Measurements from ENCODE around the gene OR10V1. TPM values are rescaled to one million over a fixed set of nuclear protein-coding genes. Genes with fewer than 3 reads are reported as not detected.

Gene OR10V1
- not detected in 2 replicates for total RNA-seq (2014; rRNA removed; shearing (Covaris generic))

GRCh38 chr11:59713745-59714144 lies at the start of gene OR10V1:
TSS of gene OR10V1 (minus strand) at chr11:59713845. CDS start at chr11:59713845, 0 bp downstream.
- no peak for DNase-seq (ENCODE audit: low spot score)

- no peak for DNase-seq (ENCODE audit: low spot score)
Observed at GRCh38 chr11:59761993-59762392, 48.3 kb upstream of the OR10V1 start.

GRCh38 chr11:59760771-59761170 lies 47.1 kb upstream of the OR10V1 start:
- DNase-seq (ENCODE audit: low spot score), result no peak

GRCh38 chr11:59759900-59760299 lies 46.3 kb upstream of the OR10V1 start:
- DNase-seq (ENCODE audit: low spot score), result no peak

- no peak for DNase-seq (ENCODE audit: low spot score)
Observed at GRCh38 chr11:59758401-59759037, 44.9 kb upstream of the OR10V1 start.

GRCh38 chr11:59756845-59757244 lies 43.2 kb upstream of the OR10V1 start:
- DNase-seq (ENCODE audit: low spot score), result peak; percentile 32

- DNase-seq (ENCODE audit: low spot score), result no peak
Observed at GRCh38 chr11:59756558-59756840, 42.9 kb upstream of the OR10V1 start.

- DNase-seq (ENCODE audit: low spot score), result peak; percentile 61
Observed at GRCh38 chr11:59755701-59756557, 42.3 kb upstream of the OR10V1 start.

- DNase-seq (ENCODE audit: low spot score), result peak; percentile 79
Observed at GRCh38 chr11:59754859-59755700, 41.4 kb upstream of the OR10V1 start, which contains the start of gene STX3. TSS of gene STX3 (plus strand) at chr11:59755376. CDS start at chr11:59755606, 230 bp downstream.

GRCh38 chr11:59754494-59754858 lies 40.8 kb upstream of the OR10V1 start:
- no peak for DNase-seq (ENCODE audit: low spot score)

GRCh38 chr11:59753650-59754493 lies 40.2 kb upstream of the OR10V1 start:
- DNase-seq (ENCODE audit: low spot score), result peak; percentile 75

- no peak for DNase-seq (ENCODE audit: low spot score)
Observed at GRCh38 chr11:59746111-59746510, 32.5 kb upstream of the OR10V1 start.

- DNase-seq (ENCODE audit: low spot score), result no peak
Observed at GRCh38 chr11:59730896-59731565, 17.4 kb upstream of the OR10V1 start.

- no peak for DNase-seq (ENCODE audit: low spot score)
Observed at GRCh38 chr11:59729834-59730233, 16.2 kb upstream of the OR10V1 start.

- DNase-seq (ENCODE audit: low spot score), result no peak
Observed at GRCh38 chr11:59728913-59729312, 15.3 kb upstream of the OR10V1 start.

GRCh38 chr11:59728154-59728553 lies 14.5 kb upstream of the OR10V1 start:
- DNase-seq (ENCODE audit: low spot score), result no peak

GRCh38 chr11:59727426-59727825 lies 13.8 kb upstream of the OR10V1 start:
- DNase-seq (ENCODE audit: low spot score), result no peak

GRCh38 chr11:59724066-59724465 lies 10.4 kb upstream of the OR10V1 start:
- no peak for DNase-seq (ENCODE audit: low spot score)

- DNase-seq (ENCODE audit: low spot score), result no peak
Observed at GRCh38 chr11:59719556-59719955, 5.9 kb upstream of the OR10V1 start.

- no peak for DNase-seq (ENCODE audit: low spot score)
Observed at GRCh38 chr11:59716051-59716450, 2.4 kb upstream of the OR10V1 start.
